ENCODE measurements around the gene SNX27.

Gene SNX27

GRCh38 chr1:151619489-151620093 is 7.7 kb downstream of the SNX27 start:
- H3K27ac ChIP-seq = peak overlapping the region; percentile 47
- TF ChIP-seq CTCF (IDR thresholded peaks at IDR 0.05) (no peak), ZFX (IDR thresholded peaks at IDR 0.05; ENCODE audit: borderline replicate concordance) (no peak)

GRCh38 chr1:151620286-151620685 is 8.4 kb downstream of the SNX27 start:
- H3K27ac ChIP-seq = peak overlapping the region; percentile 47
- no peak for TF ChIP-seq ZFX (IDR thresholded peaks at IDR 0.05; ENCODE audit: borderline replicate concordance)
- TF ChIP-seq CTCF (IDR thresholded peaks at IDR 0.05) = no peak

- peak overlapping the region; percentile 47 for H3K27ac ChIP-seq
- no peak for TF ChIP-seq CTCF (IDR thresholded peaks at IDR 0.05)
- no peak for TF ChIP-seq ZFX (IDR thresholded peaks at IDR 0.05; ENCODE audit: borderline replicate concordance)
These were observed 9.5 kb downstream of the SNX27 start for GRCh38 chr1:151621351-151621750.

- peak overlapping the region; percentile 81 for H3K27ac ChIP-seq
- TF ChIP-seq CTCF (IDR thresholded peaks at IDR 0.05) = no peak
- no peak for TF ChIP-seq ZFX (IDR thresholded peaks at IDR 0.05; ENCODE audit: borderline replicate concordance)
These were observed 12.9 kb downstream of the SNX27 start for GRCh38 chr1:151624783-151625182.

GRCh38 chr1:151626740-151627334 is 15.0 kb downstream of the SNX27 start:
- TF ChIP-seq CTCF (IDR thresholded peaks at IDR 0.05) (no peak), ZFX (IDR thresholded peaks at IDR 0.05; ENCODE audit: borderline replicate concordance) (no peak)
- no peak overlapping the region; the same call in 1 of the 2 replicates for H3K27ac ChIP-seq

GRCh38 chr1:151629278-151629677 is 17.4 kb downstream of the SNX27 start:
- no peak overlapping the region for H3K27ac ChIP-seq
- no peak for TF ChIP-seq ZFX (IDR thresholded peaks at IDR 0.05; ENCODE audit: borderline replicate concordance)
- no peak for TF ChIP-seq CTCF (IDR thresholded peaks at IDR 0.05)

- H3K27ac ChIP-seq = no peak overlapping the region
- TF ChIP-seq CTCF (IDR thresholded peaks at IDR 0.05) (no peak), ZFX (IDR thresholded peaks at IDR 0.05; ENCODE audit: borderline replicate concordance) (no peak)
These were observed 23.7 kb downstream of the SNX27 start for GRCh38 chr1:151635479-151636072.

All from 22Rv1 (cell line).